Measurements from ENCODE around the gene TGFBRAP1.

Gene TGFBRAP1

DNA sequence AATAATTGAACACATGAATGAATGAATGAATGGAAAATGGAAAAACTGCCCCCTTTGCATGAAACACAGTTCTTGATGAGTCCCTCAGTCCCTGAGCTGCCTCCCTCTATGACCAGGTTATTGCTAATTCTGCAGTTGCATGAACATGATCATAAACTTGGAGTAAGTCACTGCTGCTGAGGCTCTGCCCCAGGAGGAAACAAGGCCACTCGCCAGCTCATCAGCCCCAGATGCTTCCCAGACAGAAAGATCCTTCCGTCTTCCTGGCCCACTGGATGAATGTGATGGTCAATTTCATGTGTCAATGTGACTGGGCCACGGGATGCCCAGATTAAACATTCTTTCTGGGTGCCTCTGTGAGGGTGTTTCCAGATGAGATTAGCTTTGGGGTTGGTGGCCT lies 71.6 kb downstream of the TGFBRAP1 start:
- Histone ChIP-seq H4K20me1 (ENCODE audit: insufficient read depth, low read length) (no peaks in the 10 kb centered on the region), H3K9me3 (replicated peaks; ENCODE audit: insufficient read depth, low read length) (no peaks in the 10 kb centered on the region), H3K4me1 (ENCODE audit: low read length) (no peaks in the 10 kb centered on the region), H3K4me2 (ENCODE audit: low read depth, low read length) (no peak overlapping the region), H3K79me2 (ENCODE audit: low read length) (no peaks in the 10 kb centered on the region), H3K4me3 (ENCODE audit: low read length) (no peak overlapping the region), H3K9ac (ENCODE audit: low read length) (no peak overlapping the region), H2AFZ (ENCODE audit: low read length) (no peak overlapping the region), H3F3A (ENCODE audit: insufficient read depth, low read length) (no peaks in the 10 kb centered on the region), H3K27ac (ENCODE audit: low read length) (no peak overlapping the region), H3K9me2 (replicated peaks; ENCODE audit: insufficient read depth, low read length) (no peaks in the 10 kb centered on the region), H3K27me3 (replicated peaks; ENCODE audit: insufficient read depth, low read length) (no peaks in the 10 kb centered on the region), H3K36me3 (replicated peaks; ENCODE audit: insufficient read depth, low read length) (no peaks in the 10 kb centered on the region)
- TF ChIP-seq EZH2 (optimal IDR thresholded peaks at IDR 0.05; ENCODE audit: low read depth, low read length), result no peak
- TF ChIP-seq, protein P1, sequence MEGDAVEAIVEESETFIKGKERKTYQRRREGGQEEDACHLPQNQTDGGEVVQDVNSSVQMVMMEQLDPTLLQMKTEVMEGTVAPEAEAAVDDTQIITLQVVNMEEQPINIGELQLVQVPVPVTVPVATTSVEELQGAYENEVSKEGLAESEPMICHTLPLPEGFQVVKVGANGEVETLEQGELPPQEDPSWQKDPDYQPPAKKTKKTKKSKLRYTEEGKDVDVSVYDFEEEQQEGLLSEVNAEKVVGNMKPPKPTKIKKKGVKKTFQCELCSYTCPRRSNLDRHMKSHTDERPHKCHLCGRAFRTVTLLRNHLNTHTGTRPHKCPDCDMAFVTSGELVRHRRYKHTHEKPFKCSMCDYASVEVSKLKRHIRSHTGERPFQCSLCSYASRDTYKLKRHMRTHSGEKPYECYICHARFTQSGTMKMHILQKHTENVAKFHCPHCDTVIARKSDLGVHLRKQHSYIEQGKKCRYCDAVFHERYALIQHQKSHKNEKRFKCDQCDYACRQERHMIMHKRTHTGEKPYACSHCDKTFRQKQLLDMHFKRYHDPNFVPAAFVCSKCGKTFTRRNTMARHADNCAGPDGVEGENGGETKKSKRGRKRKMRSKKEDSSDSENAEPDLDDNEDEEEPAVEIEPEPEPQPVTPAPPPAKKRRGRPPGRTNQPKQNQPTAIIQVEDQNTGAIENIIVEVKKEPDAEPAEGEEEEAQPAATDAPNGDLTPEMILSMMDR (IDR thresholded peaks at IDR 0.05; ENCODE audit: low read length), result no peak
- no peak for TF ChIP-seq EZH2phosphoT487 (IDR thresholded peaks at IDR 0.05; ENCODE audit: low read length)
- DNase-seq, result no peak

DNA sequence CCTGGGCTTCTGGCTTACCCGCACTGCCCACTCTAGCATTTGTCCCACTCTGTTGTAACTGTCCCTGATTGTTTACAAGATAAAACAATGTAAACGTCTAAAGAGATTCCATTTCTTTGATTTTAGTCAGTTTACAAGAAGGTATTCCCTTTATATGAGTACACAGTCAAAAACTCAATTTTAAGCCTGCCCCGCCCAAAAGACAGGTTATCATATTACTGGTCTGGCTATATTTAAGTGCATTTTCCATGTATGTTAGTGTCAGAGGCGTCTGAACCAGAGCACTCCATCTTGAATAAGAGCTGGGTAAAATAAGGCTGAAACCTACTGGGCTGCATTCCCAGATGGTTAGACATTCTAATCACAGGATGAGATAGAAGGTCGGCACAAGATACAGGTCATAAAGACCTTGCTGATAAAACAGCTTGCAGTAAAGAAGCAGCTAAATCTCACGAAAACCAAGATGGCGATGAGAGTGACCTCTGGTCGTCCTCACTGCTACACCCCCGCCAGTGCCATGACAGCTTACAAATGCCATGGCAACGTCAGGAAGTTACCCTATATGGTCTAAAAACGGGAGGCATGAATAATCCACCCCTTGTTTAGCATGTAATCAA lies 73.0 kb downstream of the TGFBRAP1 start:
- Histone ChIP-seq H3K27me3 (replicated peaks; ENCODE audit: insufficient read depth, low read length) (no peaks in the 10 kb centered on the region), H3K9ac (ENCODE audit: low read length) (no peak overlapping the region), H3K4me2 (ENCODE audit: low read depth, low read length) (no peak overlapping the region), H3K9me3 (replicated peaks; ENCODE audit: insufficient read depth, low read length) (no peaks in the 10 kb centered on the region), H3K9me2 (replicated peaks; ENCODE audit: insufficient read depth, low read length) (no peaks in the 10 kb centered on the region), H2AFZ (ENCODE audit: low read length) (no peak overlapping the region), H3K36me3 (replicated peaks; ENCODE audit: insufficient read depth, low read length) (no peaks in the 10 kb centered on the region), H3F3A (ENCODE audit: insufficient read depth, low read length) (no peaks in the 10 kb centered on the region), H4K20me1 (ENCODE audit: insufficient read depth, low read length) (no peaks in the 10 kb centered on the region), H3K27ac (ENCODE audit: low read length) (no peak overlapping the region), H3K79me2 (ENCODE audit: low read length) (no peaks in the 10 kb centered on the region), H3K4me1 (ENCODE audit: low read length) (no peaks in the 10 kb centered on the region), H3K4me3 (ENCODE audit: low read length) (no peak overlapping the region)
- TF ChIP-seq EZH2phosphoT487 (IDR thresholded peaks at IDR 0.05; ENCODE audit: low read length), result no peak
- TF ChIP-seq, protein P1 (IDR thresholded peaks at IDR 0.05; ENCODE audit: low read length), result no peak
- TF ChIP-seq EZH2 (optimal IDR thresholded peaks at IDR 0.05; ENCODE audit: low read depth, low read length), result no peak
- no peak for DNase-seq

DNA sequence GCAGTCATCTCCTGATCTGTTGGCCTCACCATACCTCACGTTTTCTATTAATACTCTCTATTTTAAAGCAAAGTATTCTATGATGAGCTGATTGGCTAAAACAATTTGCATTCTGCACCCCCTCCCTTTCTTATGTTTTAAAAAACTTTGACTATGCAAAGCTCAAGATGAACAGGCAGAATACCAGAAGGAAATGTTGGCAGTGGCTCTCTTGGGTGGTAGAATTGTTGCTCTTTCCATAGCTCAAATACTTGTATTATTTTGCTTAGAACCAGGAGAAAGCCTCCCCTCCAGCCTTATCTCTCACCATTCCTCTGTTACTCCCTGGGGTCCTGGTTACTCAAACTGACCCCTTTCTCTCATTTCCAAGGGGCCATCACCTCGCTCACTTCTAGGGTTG lies 73.6 kb downstream of the TGFBRAP1 start:
- Histone ChIP-seq H3K4me2 (ENCODE audit: low read depth, low read length) (no peak overlapping the region), H2AFZ (ENCODE audit: low read length) (no peak overlapping the region), H3F3A (ENCODE audit: insufficient read depth, low read length) (no peaks in the 10 kb centered on the region)

DNA sequence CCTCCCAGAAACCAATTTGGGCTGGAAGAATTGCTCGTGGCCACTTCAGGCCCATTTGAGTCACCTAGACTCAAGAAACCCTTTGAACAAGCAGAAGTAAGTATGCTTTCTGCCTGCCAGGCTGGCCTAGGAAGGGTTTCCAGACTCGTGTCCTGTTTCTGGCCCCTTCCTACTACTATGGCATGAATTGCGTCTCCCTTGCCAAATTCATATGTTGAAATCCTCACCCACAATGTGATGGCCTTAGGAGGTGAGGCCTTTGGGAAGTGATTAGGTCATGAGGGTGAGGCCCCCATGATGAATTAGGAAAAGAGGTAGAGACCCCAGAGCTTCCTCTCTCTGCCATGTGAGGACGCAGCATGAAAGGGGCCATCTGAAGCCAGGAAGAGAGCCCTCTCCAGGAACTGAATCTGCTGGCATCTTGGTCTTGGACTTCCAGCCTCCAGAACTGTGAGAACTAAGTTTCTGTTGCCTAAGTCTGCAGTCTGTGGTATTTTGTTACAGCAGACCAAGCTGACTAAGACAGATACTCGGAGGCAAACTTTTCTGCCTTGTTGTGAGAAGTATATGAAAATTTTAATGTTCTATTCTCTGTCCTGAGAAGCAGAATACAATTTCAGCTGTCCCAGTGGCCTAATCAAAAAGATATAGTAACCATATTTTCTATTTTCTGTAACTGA lies 74.9 kb downstream of the TGFBRAP1 start:
- H3F3A ChIP-seq (ENCODE audit: insufficient read depth, low read length), result no peaks in the 10 kb centered on the region
- H4K20me1 ChIP-seq (ENCODE audit: insufficient read depth, low read length), result no peaks in the 10 kb centered on the region
- H3K4me1 ChIP-seq (ENCODE audit: low read length), result no peaks in the 10 kb centered on the region
- TF ChIP-seq, protein P1 (IDR thresholded peaks at IDR 0.05; ENCODE audit: low read length), result no peak
- TF ChIP-seq EZH2 (optimal IDR thresholded peaks at IDR 0.05; ENCODE audit: low read depth, low read length) (no peak), EZH2phosphoT487 (IDR thresholded peaks at IDR 0.05; ENCODE audit: low read length) (no peak)
- no peaks in the 10 kb centered on the region for H3K9me2 ChIP-seq (replicated peaks; ENCODE audit: insufficient read depth, low read length)
- H3K27me3 ChIP-seq (replicated peaks; ENCODE audit: insufficient read depth, low read length), result no peaks in the 10 kb centered on the region
- H3K4me3 ChIP-seq (ENCODE audit: low read length), result no peak overlapping the region
- DNase-seq, result no peak
- H3K9me3 ChIP-seq (replicated peaks; ENCODE audit: insufficient read depth, low read length), result no peaks in the 10 kb centered on the region
- no peaks in the 10 kb centered on the region for H3K36me3 ChIP-seq (replicated peaks; ENCODE audit: insufficient read depth, low read length)
- no peaks in the 10 kb centered on the region for H3K79me2 ChIP-seq (ENCODE audit: low read length)
- H2AFZ ChIP-seq (ENCODE audit: low read length), result no peak overlapping the region
- no peak overlapping the region for H3K4me2 ChIP-seq (ENCODE audit: low read depth, low read length)
- no peak overlapping the region for H3K27ac ChIP-seq (ENCODE audit: low read length)
- H3K9ac ChIP-seq (ENCODE audit: low read length), result no peak overlapping the region

More for the DNA sequence above, 73.6 kb downstream of the TGFBRAP1 start:
- Histone ChIP-seq H4K20me1 (ENCODE audit: insufficient read depth, low read length) (no peaks in the 10 kb centered on the region), H3K4me1 (ENCODE audit: low read length) (no peaks in the 10 kb centered on the region), H3K4me3 (ENCODE audit: low read length) (no peak overlapping the region), H3K79me2 (ENCODE audit: low read length) (no peaks in the 10 kb centered on the region), H3K36me3 (replicated peaks; ENCODE audit: insufficient read depth, low read length) (no peaks in the 10 kb centered on the region), H3K9ac (ENCODE audit: low read length) (no peak overlapping the region), H3K27ac (ENCODE audit: low read length) (no peak overlapping the region), H3K9me2 (replicated peaks; ENCODE audit: insufficient read depth, low read length) (no peaks in the 10 kb centered on the region), H3K9me3 (replicated peaks; ENCODE audit: insufficient read depth, low read length) (no peaks in the 10 kb centered on the region), H3K27me3 (replicated peaks; ENCODE audit: insufficient read depth, low read length) (no peaks in the 10 kb centered on the region)
- no peak for DNase-seq
- TF ChIP-seq EZH2 (optimal IDR thresholded peaks at IDR 0.05; ENCODE audit: low read depth, low read length), result no peak
